M059J (cell line): ENCODE data around the gene SLC2A13. TPM values are rescaled to one million over a fixed set of nuclear protein-coding genes. Genes with fewer than 3 reads are reported as not detected.

Experiments
- DNase-seq: peaks from one replicate; pipeline ENCODE4 v3.0.0-alpha.2; 2012; ENCODE audit warnings: low read depth
- total RNA-seq: library from RNA; depleted of rRNA; stranded (reverse); fragments of >200 nt; shearing (Covaris generic); gene quantifications from 2 replicates; pipeline ENCODE4 v1.2.3, GENCODE V29; 2014

The SLC2A13 gene
- total RNA-seq, 1 experiment from 2014 or later, result 3.2 TPM

GRCh38 chr12:39993268-39993667, 112.6 kb downstream of the SLC2A13 start:
- no peak for DNase-seq

DNA sequence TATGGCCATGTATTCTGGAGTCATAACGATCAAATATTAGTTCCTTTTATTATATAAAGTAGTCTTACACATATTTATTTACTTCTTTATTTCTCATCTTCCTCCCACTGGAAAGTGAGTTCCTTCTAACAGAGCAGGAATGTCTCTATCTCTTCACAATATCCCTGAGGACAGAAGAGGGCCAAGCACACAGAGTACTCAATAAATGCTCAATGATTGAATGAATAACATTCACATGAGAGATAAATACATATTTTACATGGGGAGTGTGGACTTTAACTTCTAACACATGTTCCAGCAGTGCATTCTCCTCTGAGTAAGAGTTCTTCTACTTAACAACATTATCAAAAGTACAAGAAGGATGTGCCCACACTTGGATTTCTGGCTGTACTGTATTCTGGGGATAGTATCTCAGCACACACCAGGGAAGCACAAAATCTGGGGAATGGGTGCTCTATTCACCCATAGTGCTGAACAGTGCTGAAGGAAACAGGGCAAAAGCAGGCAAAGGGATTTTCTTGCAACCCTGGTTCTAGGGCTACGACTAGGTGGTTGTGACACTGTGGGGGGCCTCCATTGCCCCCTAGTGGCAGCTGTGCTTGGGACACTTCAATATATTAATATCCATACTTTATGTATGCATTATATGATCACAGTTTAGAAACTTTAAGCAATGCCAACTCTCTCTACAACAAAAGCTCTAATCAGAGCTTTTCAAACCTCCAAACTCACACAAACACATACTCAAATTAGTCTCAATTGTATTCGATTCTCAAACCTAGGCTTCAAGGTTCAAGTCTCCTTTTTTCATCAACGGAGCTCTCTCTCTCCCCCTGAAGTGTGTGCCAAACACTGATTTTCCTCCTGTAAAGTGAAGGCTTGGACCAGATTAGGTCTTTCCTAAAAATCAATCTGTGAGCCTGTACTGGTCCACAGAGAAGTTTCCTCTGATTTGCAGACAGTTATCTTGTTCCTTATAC, 115.5 kb downstream of the SLC2A13 start:
- no peak for DNase-seq

GRCh38 chr12:39989501-39989900, 116.4 kb downstream of the SLC2A13 start:
- no peak for DNase-seq

DNA sequence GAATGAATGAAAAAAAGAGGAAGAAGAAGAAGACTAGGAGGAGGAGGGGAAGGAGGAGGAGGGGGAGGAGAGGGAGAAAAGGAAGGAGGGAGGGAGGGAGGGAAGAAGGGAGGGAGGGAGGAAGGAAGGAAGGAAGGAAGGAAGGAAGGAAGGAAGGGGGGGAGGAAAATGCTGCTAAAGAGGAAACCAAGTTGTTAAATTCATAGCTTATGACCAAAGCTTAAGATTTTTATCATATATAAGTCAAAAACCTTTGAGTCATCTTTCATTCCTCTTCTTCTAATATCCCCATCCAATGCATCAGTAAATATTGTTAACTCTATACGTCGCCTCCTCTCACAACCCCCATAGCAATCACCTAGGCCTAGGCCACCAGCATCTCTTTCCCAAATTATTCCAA, 117.3 kb downstream of the SLC2A13 start:
- no peak for DNase-seq

GRCh38 chr12:39986674-39987073, 119.2 kb downstream of the SLC2A13 start:
- DNase-seq, result no peak

GRCh38 chr12:39984670-39985069, 121.2 kb downstream of the SLC2A13 start:
- DNase-seq, result no peak

GRCh38 chr12:39975374-39975918, 130.4 kb downstream of the SLC2A13 start:
- DNase-seq, result peak; percentile 5

DNA sequence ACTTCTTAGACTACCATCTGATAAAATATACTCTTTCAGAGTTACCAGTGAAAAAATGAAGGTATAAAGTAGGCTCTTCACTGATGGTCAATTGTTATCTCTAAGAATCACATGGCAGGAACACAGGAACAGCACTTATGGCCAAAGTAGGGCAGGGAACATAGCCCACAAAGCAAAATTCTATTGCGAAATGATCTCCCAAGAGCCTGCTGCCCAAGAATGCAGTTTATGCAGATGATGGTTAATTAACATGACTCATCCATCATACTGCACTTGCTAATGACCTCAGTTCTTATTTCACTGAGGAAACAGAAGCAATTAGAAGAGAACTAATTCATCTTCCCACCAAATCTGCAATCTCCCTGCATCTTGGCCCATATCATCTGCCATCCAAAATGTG, 133.8 kb downstream of the SLC2A13 start:
- peak; percentile 12 for DNase-seq

DNA sequence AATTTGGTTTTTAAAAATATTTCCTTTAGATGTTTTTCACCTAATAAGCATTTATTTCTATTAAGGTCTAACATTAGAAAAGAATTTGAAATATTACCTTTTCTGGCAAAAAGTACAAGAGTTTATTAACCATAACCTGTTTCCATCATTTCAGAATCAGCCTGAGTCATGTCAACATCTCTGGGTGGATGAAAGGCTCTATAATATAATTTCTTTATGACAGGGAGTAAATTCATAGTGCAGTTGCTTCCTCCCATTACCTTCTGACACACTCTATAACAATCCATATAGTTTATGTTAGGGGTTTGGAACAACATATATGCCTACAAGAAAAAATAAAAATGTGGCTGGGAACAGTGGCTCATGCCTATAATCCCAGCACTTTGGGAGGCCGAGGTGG, 134.5 kb downstream of the SLC2A13 start:
- DNase-seq, result no peak

DNA sequence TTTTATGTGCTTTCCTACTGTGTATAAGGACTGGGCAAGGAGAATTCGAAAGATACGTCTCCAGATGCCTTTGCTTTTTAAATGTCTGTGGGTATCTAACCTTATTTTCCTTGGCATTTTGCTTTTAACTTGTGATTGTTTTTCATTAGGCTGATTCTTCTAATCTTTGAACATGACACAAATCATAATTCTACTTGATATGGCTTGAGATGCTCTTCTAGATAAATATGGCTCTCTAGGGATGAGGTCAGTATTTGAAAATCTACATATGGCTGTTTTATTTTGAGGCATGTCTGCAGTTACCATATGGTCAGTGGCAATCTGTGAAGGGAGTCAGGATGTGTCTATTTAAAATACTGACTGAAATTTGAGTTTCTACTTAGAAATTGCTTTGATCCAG, 139.2 kb downstream of the SLC2A13 start:
- no peak for DNase-seq

DNA sequence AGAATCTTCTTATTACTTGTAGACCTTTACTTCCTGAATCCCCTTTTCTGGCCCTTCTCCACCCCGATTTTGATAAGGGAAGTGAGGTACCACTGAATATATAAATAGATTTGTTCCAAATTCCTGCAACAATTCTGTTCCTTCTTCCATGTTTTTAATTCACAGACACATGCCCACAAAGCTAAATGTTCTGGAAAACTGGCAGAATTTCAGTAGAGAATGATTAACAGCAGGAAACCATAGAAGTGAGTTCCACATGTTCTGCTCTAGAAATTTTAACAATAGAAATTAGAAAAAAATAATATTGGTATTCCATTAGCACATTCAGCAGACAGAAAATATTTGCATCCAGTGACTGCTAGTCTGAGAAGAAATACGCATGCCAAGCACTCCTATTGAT, 139.6 kb downstream of the SLC2A13 start:
- no peak for DNase-seq

DNA sequence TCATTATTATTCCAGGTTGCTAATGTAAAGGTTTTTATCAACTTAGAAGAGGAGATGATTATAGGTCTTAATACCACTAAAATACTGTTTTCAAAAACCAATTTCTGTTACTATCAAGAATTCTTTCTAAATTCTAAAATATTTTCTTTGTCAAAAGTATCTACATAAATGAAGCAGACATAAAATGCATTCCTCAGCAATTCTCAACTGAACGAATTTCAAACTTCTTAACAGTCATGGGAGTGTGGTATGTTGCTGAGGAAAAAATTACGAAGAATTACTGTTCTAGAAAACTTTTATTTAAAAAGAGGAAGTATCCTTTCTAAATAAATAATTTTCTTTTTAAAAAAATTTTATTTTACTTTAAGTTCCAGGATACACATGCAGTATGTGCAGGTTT, 146.4 kb downstream of the SLC2A13 start:
- no peak for DNase-seq

- DNase-seq, result no peak
Observed at GRCh38 chr12:39959031-39959430, 146.8 kb downstream of the SLC2A13 start.

DNA sequence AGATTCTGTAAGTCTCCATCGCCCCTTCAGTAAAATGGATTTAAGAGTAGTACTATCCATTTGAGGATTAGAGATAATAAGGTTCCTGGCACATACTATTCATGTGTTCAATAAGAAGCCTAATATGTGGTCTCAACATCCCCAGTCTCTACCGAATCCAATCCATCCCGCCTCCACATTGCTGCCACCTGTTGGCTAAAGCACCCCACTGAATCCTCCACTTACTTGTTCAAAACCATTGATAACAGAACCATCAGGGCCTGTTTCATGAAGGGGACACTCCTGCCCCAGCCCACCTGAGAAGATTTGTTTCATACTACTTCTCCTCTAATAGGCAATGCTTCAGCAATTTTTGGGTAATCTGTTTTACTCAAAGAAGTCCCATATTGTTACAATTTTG, 147.5 kb downstream of the SLC2A13 start:
- DNase-seq, result no peak

GRCh38 chr12:39956725-39957124, 149.2 kb downstream of the SLC2A13 start:
- DNase-seq, result no peak

DNA sequence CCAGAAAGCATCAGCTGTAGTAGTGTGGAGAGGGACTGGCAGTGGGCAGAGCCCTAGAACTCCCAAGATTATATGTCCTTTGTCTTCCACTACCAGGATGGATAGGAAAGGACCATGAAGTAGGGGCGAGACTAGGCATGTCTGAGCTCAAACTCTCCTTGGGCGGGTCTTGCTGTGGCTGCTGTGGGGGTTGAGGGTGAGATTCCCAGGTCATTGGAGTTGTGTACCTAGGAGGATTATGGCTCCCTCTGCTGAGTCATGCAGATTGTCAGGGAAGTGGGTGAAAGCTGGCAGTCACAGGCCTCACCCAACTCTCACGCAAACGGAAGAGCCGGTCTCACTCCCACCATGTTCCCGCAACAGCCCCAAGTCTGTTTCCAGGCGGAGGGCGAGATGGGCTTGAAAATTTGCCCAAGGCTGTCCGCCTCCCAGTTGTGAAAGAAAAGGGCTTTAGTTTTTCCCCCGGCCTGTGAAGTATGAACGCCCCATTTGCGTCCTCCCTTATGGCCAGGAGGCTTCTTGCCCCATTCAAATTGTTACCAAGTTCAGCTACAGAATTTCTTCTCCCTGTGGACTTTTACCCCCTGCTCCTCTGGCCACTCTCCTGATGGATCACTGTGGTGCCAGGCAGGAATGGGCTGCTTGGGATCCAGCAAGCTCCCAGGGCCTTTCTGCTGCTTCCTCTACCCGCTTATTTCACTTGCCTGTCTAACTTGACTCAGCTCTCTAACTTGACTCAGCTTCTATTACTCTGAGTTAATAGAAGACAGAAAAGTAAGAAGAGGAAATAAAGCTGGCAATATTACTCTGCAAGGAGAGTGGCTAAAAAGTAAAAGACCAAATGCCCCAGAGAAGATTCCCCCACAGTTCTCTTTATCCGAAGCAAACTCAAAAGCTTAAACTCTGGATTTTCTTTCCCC, 159.3 kb downstream of the SLC2A13 start:
- no peak for DNase-seq

- no peak for DNase-seq
Observed at GRCh38 chr12:39937119-39937518, 168.8 kb downstream of the SLC2A13 start.

DNA sequence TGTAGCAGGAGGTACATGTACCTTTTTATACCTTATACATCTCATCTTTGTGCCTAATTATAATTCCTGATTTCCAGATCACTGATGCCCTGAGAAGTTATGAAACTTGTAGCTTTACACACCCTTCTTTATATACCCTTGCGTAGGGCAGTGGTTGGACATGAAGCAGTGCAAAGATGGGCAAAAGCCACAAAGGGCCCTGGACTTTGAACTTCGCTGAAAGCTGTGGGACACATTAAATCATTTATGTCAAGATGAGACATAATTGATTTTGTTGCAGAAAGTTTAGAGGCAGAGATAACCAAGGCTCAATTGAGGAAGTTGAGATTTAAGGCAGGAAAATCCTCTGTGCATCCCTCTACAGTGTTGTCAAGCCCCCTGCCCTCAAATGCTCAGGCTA, 170.0 kb downstream of the SLC2A13 start:
- no peak for DNase-seq

- DNase-seq, result peak; percentile 6
Observed at GRCh38 chr12:39935275-39935674, 170.6 kb downstream of the SLC2A13 start.

- no peak for DNase-seq
Observed at GRCh38 chr12:39931857-39932256, 174.0 kb downstream of the SLC2A13 start.

DNA sequence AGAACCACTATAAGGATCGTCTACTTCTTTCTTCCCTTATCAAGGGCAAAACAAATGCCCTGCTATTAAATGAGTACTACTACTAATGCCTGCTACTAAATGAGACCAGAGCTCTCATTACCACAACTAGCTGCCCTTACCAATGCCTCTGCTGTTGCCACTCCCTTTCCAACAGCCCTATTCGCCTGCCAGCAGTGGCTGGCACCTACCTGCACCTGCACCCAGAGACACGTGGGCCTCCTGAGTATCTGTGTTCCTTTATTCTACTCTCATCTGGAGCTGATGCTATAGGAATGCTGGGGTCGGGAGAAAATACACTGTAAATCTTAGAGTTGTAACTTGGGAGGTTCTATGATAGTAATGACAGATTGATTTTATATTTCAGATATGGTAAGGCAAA, 174.7 kb downstream of the SLC2A13 start:
- no peak for DNase-seq

GRCh38 chr12:39930101-39930500, 175.8 kb downstream of the SLC2A13 start:
- no peak for DNase-seq
